ENCODE measurements around the gene SYS1. TPM values are rescaled to one million over a fixed set of nuclear protein-coding genes. Genes with fewer than 3 reads are reported as not detected.

The SYS1 gene
- total RNA-seq, 1 donor from 2014 or later: 29.2 TPM

- peaks cover 5% of the 10 kb centered on the region for H3K9me3 Mint-ChIP-seq
- TF ChIP-seq CTCF (conservative IDR thresholded peaks at IDR 0.05): no peak
- peaks cover 4% of the 10 kb centered on the region for H3K4me1 Mint-ChIP-seq (ENCODE audit: unreplicated experiment)
- H3K36me3 Mint-ChIP-seq: peaks cover 7% of the 10 kb centered on the region
- no peak overlapping the region for H3K4me3 Mint-ChIP-seq
- no peak for DNase-seq (ENCODE audit: extremely low spot score, unreplicated experiment)
- no peak overlapping the region for H3K27ac Mint-ChIP-seq
- H3K27me3 Mint-ChIP-seq: peaks cover 24% of the 10 kb centered on the region
Measured at GRCh38 chr20:45400346-45401031, 37.5 kb downstream of the SYS1 start.

GRCh38 chr20:45402946-45403345 is 40.0 kb downstream of the SYS1 start:
- Mint-ChIP-seq H3K4me3 (no peak overlapping the region), H3K9me3 (peaks cover 5% of the 10 kb centered on the region)
- no peak for TF ChIP-seq CTCF (conservative IDR thresholded peaks at IDR 0.05)

GRCh38 chr20:45404438-45404837 is 41.5 kb downstream of the SYS1 start:
- H3K9me3 Mint-ChIP-seq: peaks cover 5% of the 10 kb centered on the region
- DNase-seq (ENCODE audit: extremely low spot score, unreplicated experiment): no peak
- H3K27me3 Mint-ChIP-seq: peaks cover 40% of the 10 kb centered on the region
- H3K36me3 Mint-ChIP-seq: peaks cover 10% of the 10 kb centered on the region
- H3K27ac Mint-ChIP-seq: peak overlapping the region; percentile 37
- H3K4me1 Mint-ChIP-seq (ENCODE audit: unreplicated experiment): peaks cover 13% of the 10 kb centered on the region
- no peak for TF ChIP-seq CTCF (conservative IDR thresholded peaks at IDR 0.05)
- peak overlapping the region; percentile 83 for H3K4me3 Mint-ChIP-seq

More at GRCh38 chr20:45402946-45403345, 40.0 kb downstream of the SYS1 start:
- no peak for DNase-seq (ENCODE audit: extremely low spot score, unreplicated experiment)
- Mint-ChIP-seq H3K4me1 (ENCODE audit: unreplicated experiment) (peaks cover 13% of the 10 kb centered on the region), H3K36me3 (peaks cover 10% of the 10 kb centered on the region), H3K27ac (no peak overlapping the region), H3K27me3 (peaks cover 35% of the 10 kb centered on the region)

GRCh38 chr20:45405571-45406259 is 42.8 kb downstream of the SYS1 start:
- DNase-seq (ENCODE audit: extremely low spot score, unreplicated experiment): no peak
- Mint-ChIP-seq H3K36me3 (peaks cover 6% of the 10 kb centered on the region), H3K9me3 (no peaks in the 10 kb centered on the region), H3K4me1 (ENCODE audit: unreplicated experiment) (peaks cover 13% of the 10 kb centered on the region), H3K4me3 (peak overlapping the region; percentile 81), H3K27me3 (peaks cover 40% of the 10 kb centered on the region), H3K27ac (no peak overlapping the region)
- TF ChIP-seq CTCF (conservative IDR thresholded peaks at IDR 0.05): no peak

GRCh38 chr20:45406260-45407066 is 43.5 kb downstream of the SYS1 start:
- no peak for TF ChIP-seq CTCF (conservative IDR thresholded peaks at IDR 0.05)
- H3K4me1 Mint-ChIP-seq (ENCODE audit: unreplicated experiment): peaks cover 13% of the 10 kb centered on the region
- no peak for DNase-seq (ENCODE audit: extremely low spot score, unreplicated experiment)

More at GRCh38 chr20:45406260-45407066, 43.5 kb downstream of the SYS1 start:
- no peaks in the 10 kb centered on the region for H3K9me3 Mint-ChIP-seq
- no peak overlapping the region for H3K27ac Mint-ChIP-seq
- peaks cover 6% of the 10 kb centered on the region for H3K36me3 Mint-ChIP-seq
- H3K27me3 Mint-ChIP-seq: peaks cover 40% of the 10 kb centered on the region
- peak overlapping the region; percentile 89 for H3K4me3 Mint-ChIP-seq
